Right lobe of liver (tissue), 4 donors: ENCODE measurements around the gene ITPKC.

Source experiments
- POLR2A ChIP-seq: fragments of 450-650 bp; IDR thresholded peaks from one replicate; pipeline ENCODE4 v1.6.1; 2017; ENCODE audit warnings: antibody characterized with exemption, mild to moderate bottlenecking
- TF ChIP-seq, protein P1 (sequence below), 4 donors: fragments of 200-600 bp in 3 of 4; fragments of 450-650 bp in 1 of 4; IDR thresholded peaks; one replicate each; pipeline versions ENCODE4 v1.5.1 to v1.8.0; 2016 to 2022; ENCODE audit warnings: antibody characterized with exemption in 4 of 4, mild to moderate bottlenecking in 2 of 4
- donor health status: DM: no; HTN: no; CAD: no.
- donor health status: DM: no; HTN: no; CAD: no.
- donor health status: DM: no; HTN: yes; CAD: no.

DNA sequence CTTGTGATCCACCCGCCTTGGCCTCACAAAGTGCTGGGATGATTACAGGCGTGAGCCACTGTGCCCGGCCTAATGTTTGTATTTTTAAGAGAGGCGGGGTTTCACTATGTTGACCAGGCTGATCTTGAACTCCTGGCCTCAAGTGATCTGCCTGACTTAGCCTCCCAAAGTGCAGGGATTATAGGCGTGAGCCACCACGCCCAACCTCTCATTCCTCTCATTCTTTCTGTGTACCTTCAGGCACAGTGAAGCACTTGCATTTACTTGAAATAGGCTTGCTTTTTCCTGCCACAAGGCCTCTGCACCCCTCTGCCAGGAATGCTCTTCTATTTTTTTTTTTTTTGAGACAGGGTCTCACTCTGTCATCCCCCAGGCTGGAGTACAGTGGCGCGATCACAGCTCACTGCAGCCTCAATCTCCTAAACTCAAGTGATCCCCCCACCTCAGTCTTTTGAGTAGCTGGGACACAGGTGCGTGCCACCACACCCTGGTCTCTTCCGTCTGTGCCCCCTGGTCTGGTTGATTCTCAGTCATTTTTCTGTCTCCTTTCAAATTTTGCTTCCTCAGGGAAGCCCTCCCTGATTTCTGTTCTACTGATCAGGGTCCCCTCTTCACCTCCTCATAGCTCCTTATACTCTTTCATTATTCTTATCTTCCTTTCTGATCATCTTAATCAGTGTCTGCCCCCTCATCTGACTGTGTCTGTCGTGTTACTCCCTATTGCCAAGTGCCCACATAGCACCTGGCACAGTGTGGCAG lies 18.3 kb downstream of the ITPKC start:
- TF ChIP-seq POLR2A = no peak
- TF ChIP-seq, protein P1, sequence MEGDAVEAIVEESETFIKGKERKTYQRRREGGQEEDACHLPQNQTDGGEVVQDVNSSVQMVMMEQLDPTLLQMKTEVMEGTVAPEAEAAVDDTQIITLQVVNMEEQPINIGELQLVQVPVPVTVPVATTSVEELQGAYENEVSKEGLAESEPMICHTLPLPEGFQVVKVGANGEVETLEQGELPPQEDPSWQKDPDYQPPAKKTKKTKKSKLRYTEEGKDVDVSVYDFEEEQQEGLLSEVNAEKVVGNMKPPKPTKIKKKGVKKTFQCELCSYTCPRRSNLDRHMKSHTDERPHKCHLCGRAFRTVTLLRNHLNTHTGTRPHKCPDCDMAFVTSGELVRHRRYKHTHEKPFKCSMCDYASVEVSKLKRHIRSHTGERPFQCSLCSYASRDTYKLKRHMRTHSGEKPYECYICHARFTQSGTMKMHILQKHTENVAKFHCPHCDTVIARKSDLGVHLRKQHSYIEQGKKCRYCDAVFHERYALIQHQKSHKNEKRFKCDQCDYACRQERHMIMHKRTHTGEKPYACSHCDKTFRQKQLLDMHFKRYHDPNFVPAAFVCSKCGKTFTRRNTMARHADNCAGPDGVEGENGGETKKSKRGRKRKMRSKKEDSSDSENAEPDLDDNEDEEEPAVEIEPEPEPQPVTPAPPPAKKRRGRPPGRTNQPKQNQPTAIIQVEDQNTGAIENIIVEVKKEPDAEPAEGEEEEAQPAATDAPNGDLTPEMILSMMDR (IDR thresholded peaks at IDR 0.05) = no peak
